SK-MEL-5 (cell line): ENCODE results near the gene SMS. TPM values are rescaled to one million over a fixed set of nuclear protein-coding genes. Genes with fewer than 3 reads are reported as not detected.

Source experiments
- DNase-seq: peaks from one replicate; pipeline ENCODE4 v3.0.0-alpha.2; 2016; ENCODE audit warnings: low read depth, low spot score
- in situ Hi-C: cut with HindIII; loops from 2 replicates; pipeline ENCODE4 v1.10.0; 2016; ENCODE audit warnings: low sequenced_read_pairs, high pct_unique_total_duplicates, low pct_unique_long_range_greater_than_20kb
- polyA plus RNA-seq, 2 experiments: library from polyadenylated mRNA; depleted of rRNA; stranded (reverse); fragments of >200 nt; gene quantifications; 2 replicates each; pipeline ENCODE4 v1.2.3, GENCODE V29; 2015
- total RNA-seq: library from RNA; depleted of rRNA; stranded (reverse); fragments of >200 nt; shearing (Covaris generic); gene quantifications from 2 replicates; pipeline ENCODE4 v1.2.3, GENCODE V29; 2014; rRNA removed

The SMS gene
- 792 and 838 TPM in 2 replicates for total RNA-seq
- 473 and 539 TPM in 2 replicates for polyA plus RNA-seq (2015; cell fraction: cytosol; rRNA removed)
- 106 and 133 TPM in 2 replicates for polyA plus RNA-seq (2015; cell fraction: nucleus; rRNA removed)

GRCh38 chrX:21940356-21940829 lies at the start of gene SMS:
SMS (plus strand) TSS chrX:21940709; CDS start chrX:21940825, 116 bp downstream.
- in situ Hi-C loops: no loop called here
- peak; percentile 68 for DNase-seq

DNA sequence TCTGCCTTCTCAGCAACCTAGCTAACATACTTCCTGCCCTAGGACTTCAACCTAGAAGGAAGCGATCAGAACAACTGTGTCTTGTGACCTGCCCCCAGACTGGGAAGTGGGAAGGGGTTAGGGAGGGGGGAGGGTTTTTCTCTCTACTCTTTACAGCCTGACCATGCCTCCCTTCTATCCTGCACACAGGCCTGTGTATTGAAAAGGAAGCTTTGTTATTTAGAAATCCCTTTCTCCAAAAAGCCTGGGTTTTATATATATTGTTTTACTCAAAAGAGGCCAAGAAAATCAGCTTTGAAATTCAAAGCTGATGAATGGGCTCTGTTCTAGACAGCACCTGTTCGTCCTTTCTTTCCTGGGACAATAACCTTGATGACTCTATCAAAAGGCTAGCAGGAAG lies 35.2 kb upstream of the SMS start:
- no peak for DNase-seq
- in situ Hi-C loops: no loop called here

DNA sequence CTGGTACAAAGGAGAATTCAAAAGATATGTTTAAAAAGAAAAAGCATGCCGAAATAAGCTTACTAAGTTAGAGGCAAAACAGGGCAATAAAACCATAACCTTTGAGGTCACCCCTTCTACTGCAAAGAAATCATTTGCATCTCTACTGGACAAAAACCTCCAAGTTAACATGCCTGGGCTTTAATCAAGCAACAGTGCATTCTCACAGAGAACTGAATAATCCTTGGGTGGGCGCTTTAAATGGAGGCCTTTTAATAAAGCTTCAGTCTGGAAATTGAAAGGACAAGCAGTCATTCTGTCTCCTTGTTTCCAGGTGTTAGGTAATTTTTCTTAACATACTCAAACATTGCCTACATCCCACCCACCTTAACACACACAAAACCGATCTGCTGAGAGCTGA lies 34.6 kb upstream of the SMS start:
- DNase-seq: no peak
- in situ Hi-C loops: no loop called here

- no peak for DNase-seq
- in situ Hi-C loops: no loop called here
These were observed 33.2 kb upstream of the SMS start for GRCh38 chrX:21907260-21907659.

GRCh38 chrX:21911481-21911880 lies 29.0 kb upstream of the SMS start:
- DNase-seq: no peak
- in situ Hi-C loops: no loop called here

- no peak for DNase-seq
These were observed 28.3 kb upstream of the SMS start for GRCh38 chrX:21912220-21912619.

GRCh38 chrX:21912989-21913388 lies 27.5 kb upstream of the SMS start:
- in situ Hi-C loops: no loop called here

More at GRCh38 chrX:21912220-21912619, 28.3 kb upstream of the SMS start:
- in situ Hi-C loops: no loop called here

GRCh38 chrX:21926116-21926515 lies 14.4 kb upstream of the SMS start:
- no peak for DNase-seq
- in situ Hi-C loops: no loop called here

More at GRCh38 chrX:21912989-21913388, 27.5 kb upstream of the SMS start:
- DNase-seq: no peak

GRCh38 chrX:21926527-21927278 lies 13.8 kb upstream of the SMS start:
- in situ Hi-C loops: no loop called here
- DNase-seq: peak; percentile 95

DNA sequence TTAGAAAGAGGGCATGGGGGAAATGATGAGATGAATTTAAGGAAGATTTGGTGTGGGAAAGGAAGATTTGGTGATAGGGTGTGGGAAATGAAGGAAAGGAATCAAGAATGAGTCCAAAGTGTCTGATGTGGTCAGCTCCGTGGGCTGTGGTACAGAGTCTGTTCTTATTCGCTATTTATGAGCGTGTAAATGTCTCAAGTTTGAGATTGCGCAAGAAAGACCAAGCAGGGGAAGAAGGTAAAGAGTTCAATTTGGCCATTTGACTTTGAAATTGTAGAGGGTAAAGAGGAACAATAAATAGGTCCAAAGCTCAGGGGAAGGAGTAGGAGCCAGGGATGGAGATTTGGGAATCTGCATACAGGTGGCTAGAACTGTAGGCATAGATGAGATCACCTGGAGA lies 11.3 kb upstream of the SMS start:
- no peak for DNase-seq
- in situ Hi-C loops: no loop called here

DNA sequence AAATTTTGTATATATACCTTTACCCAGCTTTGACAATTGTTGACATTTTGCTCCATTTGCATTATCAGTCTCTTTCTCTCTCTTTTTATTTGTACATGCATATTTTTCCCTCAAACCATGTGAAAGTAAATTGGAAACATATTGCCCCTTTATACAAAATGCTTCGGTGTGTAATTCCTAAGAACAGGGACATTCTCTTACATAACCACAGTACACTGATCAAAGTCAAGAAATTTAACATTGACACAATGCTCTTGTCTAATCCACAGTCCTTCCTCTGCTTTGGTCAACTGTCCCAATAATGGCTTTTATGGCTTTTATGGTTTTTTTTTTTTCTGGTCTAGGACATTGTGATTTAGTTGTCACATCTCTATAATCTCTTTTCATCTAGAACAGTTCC lies 9.5 kb upstream of the SMS start:
- in situ Hi-C loops: no loop called here
- no peak for DNase-seq

- in situ Hi-C loops: no loop called here
- peak; percentile 85 for DNase-seq
These were observed 8.1 kb upstream of the SMS start for GRCh38 chrX:21932292-21933002.

- DNase-seq: peak; percentile 54
- in situ Hi-C loops: no loop called here
These were observed 7.4 kb upstream of the SMS start for GRCh38 chrX:21933077-21933476.

DNA sequence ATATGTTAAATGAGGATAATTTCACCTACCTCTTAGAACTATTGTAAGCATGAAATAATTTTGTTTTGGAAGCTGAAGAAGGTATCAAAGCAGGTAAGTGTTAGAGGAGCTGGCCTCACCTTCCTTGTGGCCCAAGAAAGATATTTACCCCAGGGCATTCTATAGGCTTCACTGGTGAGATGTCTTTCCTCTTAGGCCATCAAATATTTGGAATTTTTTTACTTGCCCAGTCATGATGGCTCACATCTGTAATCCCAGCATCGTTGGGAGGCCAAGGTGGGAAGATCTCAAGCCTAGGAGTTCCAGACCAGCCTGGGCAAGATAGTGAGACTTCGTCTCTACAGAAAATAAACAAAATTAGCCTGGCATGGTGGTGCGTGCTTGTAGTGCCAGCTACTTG lies 6.1 kb upstream of the SMS start:
- in situ Hi-C loops: no loop called here

DNA sequence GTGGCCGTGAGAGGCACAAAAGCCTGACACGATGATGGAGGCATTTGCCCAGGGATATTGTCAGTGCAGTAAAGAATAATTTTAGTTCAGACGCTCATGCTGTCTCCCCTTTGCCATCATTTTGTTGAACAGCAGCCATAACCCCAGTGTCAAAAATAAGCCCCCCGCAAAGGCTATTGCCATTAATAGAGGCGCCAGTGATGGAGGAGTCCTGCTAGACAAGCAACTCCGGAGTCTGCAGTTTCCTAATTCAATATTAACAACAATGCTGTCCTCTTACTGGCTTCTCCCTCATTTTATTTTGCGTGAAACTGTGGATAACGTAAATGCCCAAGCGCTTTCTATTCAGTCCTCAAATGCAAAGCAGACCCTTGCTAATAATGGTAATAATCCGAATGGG lies 603 bp upstream of the SMS start:
- in situ Hi-C loops: no loop called here
- no peak for DNase-seq

More for the DNA sequence above, 6.1 kb upstream of the SMS start:
- no peak for DNase-seq

GRCh38 chrX:21943460-21944135 lies 3.1 kb downstream of the SMS start:
- in situ Hi-C loops: no loop called here
- DNase-seq: no peak

- no peak for DNase-seq
- in situ Hi-C loops: no loop called here
These were observed 3.7 kb downstream of the SMS start for GRCh38 chrX:21944136-21944615.
